GM12801 (cell line): ENCODE measurements around the gene PPT2.

Experiments used
- TF ChIP-seq, protein P1 (sequence below): IDR thresholded peaks from one replicate; pipeline ENCODE4 v1.5.1; 2011; ENCODE audit warnings: control low read depth; ENCODE audit not compliant: insufficient read length; ENCODE audit errors: extremely low read depth

The PPT2 gene

GRCh38 chr6:32189069-32189741 lies 35.3 kb downstream of the PPT2 start:
- TF ChIP-seq, protein P1, sequence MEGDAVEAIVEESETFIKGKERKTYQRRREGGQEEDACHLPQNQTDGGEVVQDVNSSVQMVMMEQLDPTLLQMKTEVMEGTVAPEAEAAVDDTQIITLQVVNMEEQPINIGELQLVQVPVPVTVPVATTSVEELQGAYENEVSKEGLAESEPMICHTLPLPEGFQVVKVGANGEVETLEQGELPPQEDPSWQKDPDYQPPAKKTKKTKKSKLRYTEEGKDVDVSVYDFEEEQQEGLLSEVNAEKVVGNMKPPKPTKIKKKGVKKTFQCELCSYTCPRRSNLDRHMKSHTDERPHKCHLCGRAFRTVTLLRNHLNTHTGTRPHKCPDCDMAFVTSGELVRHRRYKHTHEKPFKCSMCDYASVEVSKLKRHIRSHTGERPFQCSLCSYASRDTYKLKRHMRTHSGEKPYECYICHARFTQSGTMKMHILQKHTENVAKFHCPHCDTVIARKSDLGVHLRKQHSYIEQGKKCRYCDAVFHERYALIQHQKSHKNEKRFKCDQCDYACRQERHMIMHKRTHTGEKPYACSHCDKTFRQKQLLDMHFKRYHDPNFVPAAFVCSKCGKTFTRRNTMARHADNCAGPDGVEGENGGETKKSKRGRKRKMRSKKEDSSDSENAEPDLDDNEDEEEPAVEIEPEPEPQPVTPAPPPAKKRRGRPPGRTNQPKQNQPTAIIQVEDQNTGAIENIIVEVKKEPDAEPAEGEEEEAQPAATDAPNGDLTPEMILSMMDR: no peak

- TF ChIP-seq, protein P1: no peak
These were observed 35.8 kb downstream of the PPT2 start for GRCh38 chr6:32189742-32190053.

DNA sequence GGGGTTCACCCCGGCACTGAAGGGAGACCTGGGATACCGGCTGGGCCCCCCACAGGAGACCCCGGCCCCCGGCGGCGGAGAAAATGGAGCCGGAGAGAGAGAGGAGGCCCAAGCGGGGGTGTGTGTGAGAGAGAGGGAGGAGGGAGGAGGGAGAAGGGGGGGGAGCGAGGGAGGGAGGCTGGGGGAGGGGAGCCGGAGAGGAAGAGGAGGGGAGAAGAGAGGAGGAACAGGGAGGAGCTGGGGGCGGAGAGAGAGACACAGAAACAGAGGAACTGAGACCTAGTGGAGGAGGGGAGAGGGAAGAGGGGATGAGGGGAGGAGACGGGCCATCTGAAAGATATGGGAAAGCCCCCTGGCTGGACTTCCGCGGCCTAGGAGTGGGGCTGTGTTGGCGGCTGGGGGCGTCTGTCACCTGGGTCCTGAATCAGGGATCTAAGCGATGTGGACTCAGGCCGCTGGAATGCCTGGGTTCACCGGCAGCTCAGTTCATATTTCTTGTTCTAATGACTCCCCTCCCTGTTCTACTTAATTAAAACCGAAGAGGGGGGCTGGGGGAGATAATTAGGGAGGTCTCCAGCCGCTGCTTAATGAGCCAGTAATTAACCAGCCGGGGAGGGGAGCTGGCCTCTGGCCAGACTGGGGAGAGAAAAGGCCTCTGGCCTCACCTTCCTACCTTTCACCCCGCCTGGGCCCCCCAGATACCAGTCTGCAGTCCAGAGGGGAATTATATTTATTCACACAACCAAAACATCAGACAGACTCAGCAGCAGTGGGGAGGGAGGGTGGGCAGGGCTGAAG lies 36.3 kb downstream of the PPT2 start, which contains the start of gene PBX2:
TSS of gene PBX2 (minus strand) at position 149 of the 798 bp plus-strand sequence. CDS start 287 bp downstream, outside the sequence.
- TF ChIP-seq, protein P1: no peak

DNA sequence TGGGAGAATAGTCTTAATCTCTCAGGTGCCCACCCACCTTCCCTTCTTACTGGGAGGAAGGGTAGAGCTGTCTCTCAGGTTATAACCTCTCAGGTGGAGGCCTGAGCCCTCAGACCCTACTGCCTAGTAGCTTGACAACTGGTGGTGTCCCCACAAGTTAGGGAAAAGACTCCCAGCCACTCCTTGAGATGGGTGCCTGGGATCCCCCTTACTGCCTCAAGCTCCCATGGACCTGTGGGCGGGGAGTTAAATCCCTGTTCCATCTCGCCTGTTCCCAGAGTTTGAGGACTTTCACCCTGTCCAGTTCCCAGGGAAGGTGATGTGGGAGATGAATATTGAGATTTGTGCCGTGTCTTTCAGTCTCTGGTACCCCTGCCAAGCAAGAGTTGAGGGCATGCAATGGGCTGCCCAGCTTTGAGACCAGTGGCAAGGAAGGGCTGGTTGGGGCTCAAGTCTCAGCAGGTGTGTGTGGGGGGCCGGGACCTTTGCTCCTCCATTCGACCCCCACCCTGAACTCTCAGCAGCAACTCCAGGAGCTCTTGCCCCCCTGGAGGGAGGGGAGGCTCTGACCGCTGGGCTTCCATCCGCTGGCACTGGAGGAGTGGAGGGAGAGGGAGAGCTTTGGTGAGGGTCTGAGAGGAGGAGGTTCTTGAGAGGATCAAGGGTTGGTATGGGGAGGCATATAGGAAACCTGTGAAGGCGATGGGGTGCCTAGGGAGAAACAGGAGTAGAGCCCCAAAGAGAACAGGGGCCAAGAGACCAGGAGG lies 37.2 kb downstream of the PPT2 start:
- TF ChIP-seq, protein P1: no peak

DNA sequence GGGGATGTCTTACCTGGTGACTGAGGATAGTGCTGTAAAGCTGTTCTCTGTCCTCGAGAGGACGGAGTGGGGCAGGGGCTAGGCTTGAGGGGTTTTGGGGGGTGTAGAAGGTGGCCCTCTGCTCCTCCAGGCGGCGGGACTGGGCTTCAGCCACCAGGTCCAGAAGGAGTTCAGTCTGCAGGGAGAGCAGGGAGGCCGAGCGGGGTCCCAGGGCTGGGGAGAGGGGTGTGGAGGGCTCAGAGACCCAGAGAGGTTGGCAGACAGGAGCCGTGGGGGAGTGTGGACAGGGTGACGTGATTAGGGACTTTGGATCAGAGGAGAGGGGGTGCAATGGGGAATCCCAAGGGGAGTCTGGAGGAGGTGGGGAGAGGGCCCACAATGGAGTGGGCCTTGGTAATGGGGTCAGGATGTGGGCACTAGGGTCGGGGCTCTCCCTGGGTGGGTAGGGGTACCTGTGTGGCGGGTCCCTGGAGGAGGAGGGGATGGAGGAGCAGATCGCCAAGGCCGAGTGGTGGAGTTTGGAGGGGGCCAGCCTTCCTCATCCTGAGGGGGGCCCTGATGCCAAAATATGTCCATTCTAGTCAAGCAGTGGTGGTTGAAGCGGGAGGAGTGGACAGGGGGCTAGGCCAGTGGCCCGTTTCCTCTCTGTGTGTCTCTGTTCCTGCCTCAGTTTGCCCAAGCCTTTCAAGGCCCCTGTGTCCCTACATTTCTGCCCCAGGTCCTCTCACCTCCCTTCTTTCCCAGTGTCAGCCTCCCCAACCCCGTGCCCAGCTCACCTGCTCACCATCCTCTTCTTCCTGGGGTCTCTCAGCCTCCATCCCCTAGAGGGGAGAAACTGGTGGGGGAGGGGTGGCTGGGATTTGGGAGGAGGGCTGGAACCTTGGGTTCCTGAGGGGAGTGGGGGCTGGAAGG lies 38.0 kb downstream of the PPT2 start:
- TF ChIP-seq, protein P1: no peak

DNA sequence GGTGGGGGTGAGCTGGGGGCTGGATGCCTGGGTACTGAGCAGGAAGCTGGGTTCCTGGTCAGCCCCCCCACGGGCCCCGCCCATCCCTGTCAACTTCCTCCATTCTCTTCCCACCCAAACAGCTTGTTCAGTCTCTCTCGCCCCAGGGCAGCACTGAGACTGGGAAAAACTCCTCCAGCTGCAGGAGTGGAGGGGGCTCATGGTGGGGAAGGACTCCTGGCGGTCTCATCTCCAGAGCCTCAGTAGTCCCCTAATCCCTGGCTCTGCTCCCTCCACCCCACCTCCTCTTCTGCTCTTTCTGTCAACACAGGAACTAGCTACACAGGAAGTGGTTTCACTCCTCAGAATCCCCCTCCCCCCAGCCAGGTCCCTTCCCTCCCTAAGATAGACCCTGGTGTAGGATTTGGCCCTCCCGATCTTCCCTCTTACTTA lies 38.7 kb downstream of the PPT2 start, which contains the start of gene GPSM3:
TSS of gene GPSM3 (minus strand) at position 36 of the 432 bp plus-strand sequence. CDS start 130 bp downstream, outside the sequence.
- TF ChIP-seq, protein P1: no peak
